Nasal cavity respiratory epithelium epithelial cell of viscerocranial mucosa (primary cell): ENCODE measurements around the gene ANKK1. TPM values are rescaled to one million over a fixed set of nuclear protein-coding genes. Genes with fewer than 3 reads are reported as not detected.

ENCODE experiments used
- total RNA-seq: library from RNA; depleted of rRNA; stranded (reverse); fragments of >200 nt; gene quantifications from 2 replicates; pipeline ENCODE4 v1.2.3, GENCODE V29; 2014

Gene ANKK1
- 0.68 and 2.3 TPM in 2 replicates for total RNA-seq

GRCh38 chr11:113387605-113388211 is at the start of gene ANKK1:
ANKK1 (plus strand) TSS chr11:113387779; CDS start chr11:113387885, 106 bp downstream.

Other genes with a start within 250 kb of the ANKK1 start
- 16.7 and 19.1 TPM in 2 replicates for gene TTC12, start 73.2 kb upstream of the ANKK1 start, total RNA-seq
- 0.14 TPM in 1 of 2 replicates, not detected in the other for gene DRD2, start 87.6 kb downstream of the ANKK1 start, total RNA-seq